HG02852 (cell line): ENCODE results near the gene WFDC1.

Experiments
- ATAC-seq: cut with Tn5 transposase; IDR thresholded peaks from one replicate; pipeline ENCODE4 v1.9.1; 2021; ENCODE audit warnings: mild to moderate bottlenecking, moderate library complexity; ENCODE audit not compliant: unreplicated experiment

The WFDC1 gene

GRCh38 chr16:84271866-84272265 is 22.8 kb upstream of the WFDC1 start:
- ATAC-seq: no peak

DNA sequence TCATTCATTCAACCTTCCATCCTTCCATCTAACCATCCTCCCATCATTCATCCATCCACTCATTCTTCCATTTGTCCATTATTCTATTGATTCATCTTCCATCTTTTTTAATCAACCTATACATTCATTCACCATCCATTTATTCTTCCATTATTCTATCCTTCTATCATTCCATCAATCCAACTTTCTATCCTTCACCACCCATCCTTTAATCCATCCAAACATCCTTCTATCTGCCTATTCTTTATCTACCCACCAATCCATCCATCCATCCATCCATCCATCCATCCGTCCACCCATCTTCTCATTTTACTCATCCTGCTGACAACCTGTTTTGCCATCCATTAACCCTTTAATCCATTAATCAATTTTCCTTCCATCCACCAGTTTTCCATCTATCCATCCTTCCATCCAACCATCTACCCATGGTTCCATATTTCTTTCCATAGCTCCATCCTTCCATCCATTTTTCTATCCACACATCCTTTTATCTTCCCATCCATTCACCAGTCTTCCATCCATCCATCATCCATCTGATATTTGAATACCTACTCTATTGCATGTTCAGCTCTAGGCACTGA is 21.8 kb upstream of the WFDC1 start:
- ATAC-seq: no peak

- no peak for ATAC-seq
Measured at GRCh38 chr16:84274515-84274914, 20.2 kb upstream of the WFDC1 start.

DNA sequence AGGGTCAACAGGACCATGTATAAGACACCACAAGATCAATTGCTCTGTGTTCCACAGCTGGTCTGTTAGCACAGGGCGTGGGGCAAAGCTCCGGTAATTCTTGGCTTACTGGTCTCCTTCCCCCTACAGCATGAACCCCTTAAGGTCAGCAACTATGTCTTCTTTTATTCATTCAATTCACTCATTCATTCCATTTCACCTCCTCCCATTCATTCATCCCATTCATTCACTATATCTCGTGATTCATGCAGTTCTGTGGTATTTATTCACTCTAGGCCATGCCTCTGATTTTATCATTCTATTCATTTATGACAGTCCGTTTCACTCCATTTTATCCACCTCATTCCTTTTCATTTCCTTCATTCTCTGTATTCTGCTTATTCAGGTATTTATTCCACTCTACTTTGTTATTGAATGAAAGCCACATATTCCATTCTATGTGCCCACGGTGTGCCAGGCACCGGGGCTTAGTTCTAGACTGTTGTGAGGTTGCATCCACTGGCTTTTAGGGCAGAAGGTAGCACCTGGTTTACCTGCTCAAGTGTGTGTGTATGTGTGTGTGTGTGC is 19.0 kb upstream of the WFDC1 start:
- no peak for ATAC-seq

GRCh38 chr16:84277244-84277823 is 17.3 kb upstream of the WFDC1 start:
- no peak for ATAC-seq

DNA sequence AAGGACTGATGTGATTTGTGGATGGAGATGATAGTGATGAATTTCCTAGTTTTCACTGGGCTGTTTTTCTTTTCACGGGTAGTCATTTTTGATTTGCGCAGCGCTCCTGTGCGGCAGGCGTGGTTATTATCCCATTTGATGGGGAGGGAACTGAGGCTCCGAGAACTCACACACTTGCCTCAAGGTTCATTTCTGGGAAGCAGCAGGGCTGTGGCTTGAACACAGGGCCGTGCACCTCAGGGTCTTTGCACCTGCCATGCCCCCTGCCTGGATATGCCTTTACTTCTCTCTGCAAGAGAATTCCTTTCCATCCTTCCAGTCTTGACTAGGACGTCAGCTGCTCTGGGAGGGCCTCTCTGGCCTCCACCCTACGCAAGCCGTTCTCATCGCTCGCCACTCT is 16.3 kb upstream of the WFDC1 start:
- no peak for ATAC-seq

DNA sequence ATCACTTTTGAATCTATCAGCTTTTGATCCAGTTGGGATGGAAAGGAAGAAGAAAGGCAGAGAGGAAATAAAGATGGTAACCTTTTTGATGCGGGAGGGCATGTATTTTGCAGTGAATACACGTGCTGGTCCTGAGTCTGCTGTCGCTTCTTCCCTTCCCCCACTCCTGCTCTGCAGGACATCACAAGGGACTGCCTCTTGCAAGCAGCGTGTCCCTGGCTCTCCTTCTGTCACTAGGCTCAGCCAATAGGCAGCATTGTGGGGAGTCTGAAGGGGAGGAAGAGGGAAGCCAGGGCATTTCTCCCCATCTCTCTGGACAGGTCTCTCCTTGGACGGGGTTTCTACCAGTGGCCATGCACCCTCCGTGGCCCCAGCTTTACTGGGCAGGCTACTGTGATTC is 15.7 kb upstream of the WFDC1 start:
- ATAC-seq: no peak

GRCh38 chr16:84279881-84280280 is 14.8 kb upstream of the WFDC1 start:
- ATAC-seq: no peak

DNA sequence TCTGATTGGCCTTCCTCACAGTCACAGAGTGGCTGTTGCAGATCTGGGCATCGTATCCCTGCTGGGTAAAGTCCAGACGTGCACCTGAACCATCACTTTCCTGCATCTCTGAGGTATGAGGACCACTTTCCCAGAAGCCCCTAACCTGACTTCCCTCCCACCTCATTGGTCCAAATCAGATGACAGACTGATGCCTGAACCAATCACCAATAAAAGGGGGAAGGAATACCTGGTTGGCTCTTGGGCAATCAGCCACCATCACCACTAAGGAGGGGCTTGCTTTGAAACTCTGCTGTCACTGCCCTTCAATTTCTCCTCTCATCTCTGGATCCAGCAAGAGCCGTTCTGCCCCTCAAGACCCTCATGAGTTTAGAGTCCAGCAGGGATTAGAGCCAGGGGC is 13.6 kb upstream of the WFDC1 start:
- no peak for ATAC-seq

DNA sequence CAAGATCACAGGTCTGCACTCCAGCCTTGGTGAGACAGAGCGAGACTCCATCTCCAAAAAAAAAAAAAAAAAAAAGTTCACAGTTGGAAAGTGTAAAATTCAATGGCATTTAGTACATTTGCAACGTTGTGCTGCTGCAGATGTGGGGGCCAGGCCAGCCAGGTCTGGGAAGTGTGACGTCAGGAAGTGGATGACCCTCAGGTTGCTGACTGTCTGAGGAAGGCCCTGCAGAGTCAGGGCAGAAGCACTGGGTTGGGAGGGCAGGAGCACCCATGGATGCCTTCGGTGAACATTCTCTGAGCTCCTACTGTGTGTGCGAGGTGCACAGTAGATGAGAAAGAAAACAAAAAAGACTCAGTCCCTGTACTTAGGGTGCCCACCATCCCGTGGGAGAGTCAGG is 12.1 kb upstream of the WFDC1 start:
- no peak for ATAC-seq

- ATAC-seq: no peak
Measured at GRCh38 chr16:84283314-84284153, 11.1 kb upstream of the WFDC1 start.

DNA sequence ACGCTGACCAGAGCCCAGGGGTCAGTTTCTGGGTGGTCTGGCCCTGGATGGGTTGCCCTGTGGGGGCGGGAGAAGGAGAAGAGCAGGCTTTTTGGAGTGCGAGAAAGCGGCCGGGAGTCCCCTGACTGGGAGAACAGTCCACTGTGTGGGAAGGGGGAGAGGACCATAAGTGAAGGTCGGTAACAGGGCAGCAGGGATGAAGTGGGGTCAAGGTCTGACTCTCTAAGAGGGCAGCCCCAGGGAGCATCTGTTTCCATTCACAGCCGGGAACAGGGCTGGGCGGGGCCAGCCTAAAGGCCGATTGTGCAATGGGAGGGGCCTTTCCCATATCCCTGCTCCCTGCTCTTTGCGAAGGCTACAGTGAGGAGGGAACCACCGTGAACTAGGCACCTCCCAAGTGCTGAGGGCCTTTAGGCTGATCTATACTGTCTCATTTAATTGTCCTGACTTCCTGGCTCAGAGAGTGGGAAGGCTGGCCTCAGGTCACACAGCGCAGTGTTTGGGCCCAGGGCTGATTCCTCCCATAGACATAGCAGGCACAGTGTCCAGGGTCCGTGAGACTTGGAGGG is 10.4 kb upstream of the WFDC1 start:
- no peak for ATAC-seq

GRCh38 chr16:84286578-84287240 is 8.0 kb upstream of the WFDC1 start:
- ATAC-seq: no peak

DNA sequence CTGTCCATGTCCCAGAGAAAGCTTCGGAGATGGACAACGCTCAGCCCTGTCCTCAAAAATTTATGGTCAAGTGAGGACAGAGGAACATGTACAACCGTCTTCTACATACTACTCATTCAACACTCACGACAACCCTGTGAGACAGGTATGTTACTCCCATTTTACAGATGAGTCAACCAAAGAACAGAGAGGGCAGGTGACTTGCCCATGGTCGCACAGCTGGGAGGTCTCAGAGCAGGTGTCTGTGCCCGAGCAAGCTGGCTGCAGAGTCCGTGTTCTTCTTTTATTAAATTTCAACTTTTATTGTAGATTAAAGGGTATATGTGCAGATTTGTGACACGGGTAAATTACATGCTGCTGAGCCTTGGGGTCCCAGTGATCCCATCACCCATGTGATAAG is 5.8 kb upstream of the WFDC1 start:
- no peak for ATAC-seq

GRCh38 chr16:84291226-84291625 is 3.5 kb upstream of the WFDC1 start:
- ATAC-seq: no peak

DNA sequence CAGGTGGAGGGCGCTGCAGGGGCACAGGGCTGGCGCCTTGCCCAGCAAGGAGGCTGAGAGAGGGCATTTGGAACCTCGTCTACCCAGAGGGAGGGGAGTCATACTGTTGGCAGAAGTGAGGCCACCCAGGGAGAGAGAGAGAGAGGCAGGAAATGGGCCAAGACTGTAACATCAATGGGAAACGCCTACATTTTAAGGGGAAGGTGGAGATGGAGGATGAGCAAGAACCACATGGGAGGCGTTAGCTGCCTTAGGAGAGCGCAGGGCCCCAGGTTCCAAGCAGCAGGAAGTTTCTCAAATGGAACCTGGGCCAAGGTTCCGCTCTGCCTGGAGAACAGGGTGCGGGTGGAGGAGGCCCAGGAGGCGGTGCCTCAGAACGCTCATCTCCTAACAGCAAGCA is 2.7 kb upstream of the WFDC1 start:
- ATAC-seq: no peak

GRCh38 chr16:84293406-84293805 is 1.3 kb upstream of the WFDC1 start:
- ATAC-seq: no peak

DNA sequence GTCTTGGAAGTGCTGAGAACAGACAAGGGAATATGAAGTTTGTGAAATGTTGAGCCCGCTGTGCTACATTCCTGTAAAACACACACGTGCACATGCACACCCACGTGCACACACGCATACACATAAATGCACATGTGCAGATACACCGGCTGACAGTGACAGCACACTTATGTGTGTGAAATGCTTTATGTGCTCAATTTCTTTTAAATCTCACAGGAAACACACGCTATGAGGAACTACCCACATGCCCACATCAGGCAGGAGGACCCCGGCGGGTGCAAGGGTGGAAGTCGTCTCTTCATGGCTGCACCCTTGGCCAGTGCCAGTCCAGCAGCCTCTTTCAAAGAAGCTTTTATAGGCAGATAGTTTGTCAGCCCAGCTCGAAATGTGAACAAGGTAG is 561 bp upstream of the WFDC1 start:
- ATAC-seq: no peak

GRCh38 chr16:84295203-84295860 is 654 bp downstream of the WFDC1 start:
- no peak for ATAC-seq

DNA sequence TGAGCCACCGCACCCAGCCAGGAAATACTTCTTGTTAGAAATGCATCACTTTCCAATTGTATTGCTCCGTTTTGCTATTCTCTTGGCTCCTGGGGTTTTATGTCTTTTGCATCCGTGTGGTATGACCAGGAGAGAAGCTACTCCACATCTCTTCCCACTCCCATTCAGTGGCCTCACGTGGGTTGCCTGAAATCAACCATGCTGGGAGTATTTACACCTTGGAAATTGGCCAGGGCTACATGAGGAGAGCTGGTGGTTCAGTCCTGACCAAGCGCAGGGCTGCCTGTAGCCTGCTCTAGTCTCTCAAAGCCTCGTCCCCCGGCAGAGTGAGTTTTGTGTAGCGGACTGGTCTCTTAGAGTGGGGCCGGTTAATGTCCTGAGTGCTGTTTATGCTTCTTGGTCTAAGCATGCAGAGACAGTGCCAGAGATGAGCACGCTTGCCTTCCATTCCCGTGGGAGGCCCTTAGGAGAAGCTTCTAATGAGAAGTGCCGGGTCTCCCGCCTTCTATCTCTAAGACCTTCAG is 3.8 kb downstream of the WFDC1 start:
- ATAC-seq: no peak
